Activated CD8-positive, alpha-beta memory T cell treated with anti-CD3 and anti-CD28 coated beads, Interleukin-2, amount 50 U/mL, for 1 hour (primary cell): ENCODE results near the gene CLSTN2.

Source experiments
- DNase-seq: peaks from one replicate; pipeline ENCODE4 v3.0.0-alpha.2; 2020; ENCODE audit errors: extremely low read depth

CLSTN2 gene

GRCh38 chr3:140546649-140547048 is 611.7 kb downstream of the CLSTN2 start:
- DNase-seq: no peak

GRCh38 chr3:140552403-140552802 is 617.4 kb downstream of the CLSTN2 start:
- DNase-seq: no peak

GRCh38 chr3:140552898-140553297 is 617.9 kb downstream of the CLSTN2 start:
- DNase-seq: no peak

- no peak for DNase-seq
These were observed 618.6 kb downstream of the CLSTN2 start for GRCh38 chr3:140553591-140553990.

GRCh38 chr3:140555666-140556065 is 620.7 kb downstream of the CLSTN2 start:
- DNase-seq: no peak

- DNase-seq: no peak
These were observed 622.5 kb downstream of the CLSTN2 start for GRCh38 chr3:140557476-140557875.

- no peak for DNase-seq
These were observed 624.6 kb downstream of the CLSTN2 start for GRCh38 chr3:140559546-140559945.

- no peak for DNase-seq
These were observed 628.3 kb downstream of the CLSTN2 start for GRCh38 chr3:140563206-140563760.

- DNase-seq: no peak
These were observed 633.1 kb downstream of the CLSTN2 start for GRCh38 chr3:140568131-140568530.

- no peak for DNase-seq
These were observed 634.0 kb downstream of the CLSTN2 start for GRCh38 chr3:140568842-140569520.

GRCh38 chr3:140570602-140571001 is 635.6 kb downstream of the CLSTN2 start:
- DNase-seq: no peak

GRCh38 chr3:140571836-140572235 is 636.9 kb downstream of the CLSTN2 start:
- DNase-seq: no peak

GRCh38 chr3:140572334-140572733 is 637.3 kb downstream of the CLSTN2 start:
- no peak for DNase-seq

GRCh38 chr3:140573011-140573410 is 638.0 kb downstream of the CLSTN2 start:
- DNase-seq: no peak

- no peak for DNase-seq
These were observed 639.4 kb downstream of the CLSTN2 start for GRCh38 chr3:140574375-140574774.

GRCh38 chr3:140576449-140576848 is 641.5 kb downstream of the CLSTN2 start:
- DNase-seq: no peak

- DNase-seq: no peak
These were observed 642.9 kb downstream of the CLSTN2 start for GRCh38 chr3:140577911-140578310.

- no peak for DNase-seq
These were observed 644.3 kb downstream of the CLSTN2 start for GRCh38 chr3:140579260-140579659.

- DNase-seq: no peak
These were observed 645.8 kb downstream of the CLSTN2 start for GRCh38 chr3:140580746-140581145.

- no peak for DNase-seq
These were observed 649.6 kb downstream of the CLSTN2 start for GRCh38 chr3:140584549-140584948.

GRCh38 chr3:140585828-140586227 is 650.8 kb downstream of the CLSTN2 start:
- no peak for DNase-seq

- DNase-seq: no peak
These were observed 651.3 kb downstream of the CLSTN2 start for GRCh38 chr3:140586311-140586710.

GRCh38 chr3:140588558-140588957 is 653.6 kb downstream of the CLSTN2 start:
- DNase-seq: no peak

- DNase-seq: no peak
These were observed 658.8 kb downstream of the CLSTN2 start for GRCh38 chr3:140593766-140594165.
